HG03025 (cell line): ENCODE data around the gene BICRAL.
"Not testable (repeated sequence)": the region's sequence is repeated elsewhere in the genome, so short reads cannot be mapped to it uniquely, and the experiment has no call there.

ENCODE experiments used
- ATAC-seq: cut with Tn5 transposase; IDR thresholded peaks from one replicate; pipeline ENCODE4 v1.9.1; 2021; ENCODE audit warnings: mild to moderate bottlenecking, moderate library complexity; ENCODE audit not compliant: unreplicated experiment, low FRiP score

The BICRAL gene

DNA sequence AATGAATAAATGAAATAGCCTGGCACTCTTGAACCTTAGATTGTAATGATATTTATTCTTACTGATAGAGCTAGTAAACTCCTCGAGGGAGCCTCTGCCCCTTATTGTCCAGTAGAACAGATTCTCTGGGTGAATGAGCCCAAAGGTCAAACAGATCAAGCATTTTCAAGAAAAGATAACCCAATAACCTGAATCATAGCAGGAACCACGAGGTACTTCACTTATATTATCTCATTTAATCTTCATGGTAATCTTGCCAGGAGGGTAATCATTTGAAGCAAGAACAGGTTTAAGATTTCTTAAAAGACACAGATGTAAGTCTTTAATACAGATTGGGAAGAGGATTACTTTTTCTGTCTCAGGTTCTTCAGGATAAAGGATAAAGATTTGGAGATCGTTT, 18.9 kb upstream of the BICRAL start:
- ATAC-seq = no peak

- ATAC-seq = no peak
Measured at GRCh38 chr6:42764911-42765648, 16.8 kb upstream of the BICRAL start.

- no peak for ATAC-seq
Measured at GRCh38 chr6:42766163-42766670, 15.6 kb upstream of the BICRAL start.

DNA sequence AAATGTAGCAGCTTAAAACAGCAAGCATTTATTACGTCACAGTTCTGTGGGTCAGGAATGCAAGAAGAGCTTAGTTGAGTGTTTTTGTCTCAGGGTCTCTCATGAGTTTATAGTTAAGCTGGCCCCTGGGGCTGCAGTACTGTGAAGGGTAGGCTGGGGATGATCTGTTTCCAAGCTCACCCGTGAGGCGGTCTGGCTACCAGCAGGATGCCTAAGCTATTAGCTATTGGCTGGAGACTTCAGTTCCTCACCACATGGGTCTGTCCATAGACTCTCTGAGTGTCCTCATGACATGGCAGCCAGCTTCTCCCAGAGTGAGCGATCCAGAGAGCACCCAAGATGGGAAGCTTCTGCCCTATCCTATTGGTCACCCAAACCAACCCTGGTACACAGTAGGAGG, 12.8 kb upstream of the BICRAL start:
- ATAC-seq = no peak

GRCh38 chr6:42769836-42770235, 12.0 kb upstream of the BICRAL start:
- ATAC-seq = no peak

DNA sequence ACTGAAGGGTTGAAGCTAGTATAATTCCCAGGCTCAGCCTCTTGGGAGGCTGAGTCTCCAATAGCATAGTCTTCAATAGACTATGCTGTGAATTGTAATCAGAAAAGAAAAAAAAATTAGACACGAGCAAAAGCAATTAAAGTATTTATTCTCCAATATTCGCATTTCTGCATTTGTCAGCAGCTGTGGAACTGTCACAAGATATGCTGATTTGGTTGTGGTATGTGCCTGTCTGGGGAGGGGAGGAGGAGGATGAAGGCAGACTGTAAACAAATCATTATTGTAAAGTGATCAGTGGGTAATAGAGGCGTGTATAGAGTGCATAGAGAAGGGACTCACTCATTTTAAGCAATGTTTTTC, 10.1 kb upstream of the BICRAL start:
- ATAC-seq = no peak

DNA sequence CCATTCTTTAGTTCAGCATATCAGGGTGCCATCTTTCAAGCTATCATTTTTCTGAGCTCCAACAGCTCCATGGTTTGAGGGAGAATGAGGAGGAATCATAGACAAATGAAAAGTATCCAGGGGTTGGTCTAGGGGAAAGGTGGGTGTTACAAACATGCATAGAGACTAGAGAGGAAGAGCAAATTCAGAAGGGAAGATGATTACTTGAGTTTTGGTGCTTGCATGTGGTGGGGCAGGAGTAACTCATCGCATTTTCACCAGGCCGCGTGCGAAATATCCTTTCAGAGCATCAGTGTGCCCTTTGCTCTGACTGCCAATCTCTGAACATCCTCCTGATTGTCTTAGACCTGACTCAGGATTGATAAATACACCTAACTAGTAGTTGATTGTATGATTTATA, 7.7 kb upstream of the BICRAL start:
- ATAC-seq = no peak

DNA sequence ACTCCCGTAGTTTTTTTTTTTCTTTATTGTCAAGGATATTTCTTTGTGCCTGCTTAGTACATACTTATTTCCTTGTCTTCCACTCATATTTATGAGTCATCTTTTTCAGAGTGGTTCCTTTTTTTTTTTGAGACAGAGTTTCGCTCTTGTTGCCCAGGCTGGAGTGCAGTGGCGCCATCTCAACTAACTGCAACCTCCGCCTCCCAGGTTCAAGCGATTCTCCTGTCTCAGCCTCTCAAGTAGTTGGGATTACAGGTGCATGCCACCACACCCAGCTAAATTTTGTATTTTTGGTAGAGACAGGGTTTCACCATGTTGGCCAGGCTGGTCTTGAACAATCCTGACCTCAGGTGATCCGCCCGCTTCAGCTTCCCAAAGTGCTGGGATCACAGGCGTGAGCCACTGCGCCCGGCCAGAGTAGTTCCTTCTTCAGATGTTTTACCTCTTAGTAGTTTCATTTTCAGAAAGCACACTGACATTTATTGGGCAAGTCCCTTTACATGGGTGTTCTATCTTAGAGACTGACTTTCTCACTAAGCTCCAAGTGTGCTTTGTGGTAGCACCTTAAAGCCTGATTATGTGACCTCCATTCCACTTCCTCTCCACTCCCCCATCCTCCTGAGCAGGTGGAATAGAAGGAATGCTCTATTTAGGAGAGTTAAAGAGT, 6.9 kb upstream of the BICRAL start:
- not testable (repeated sequence) for ATAC-seq

DNA sequence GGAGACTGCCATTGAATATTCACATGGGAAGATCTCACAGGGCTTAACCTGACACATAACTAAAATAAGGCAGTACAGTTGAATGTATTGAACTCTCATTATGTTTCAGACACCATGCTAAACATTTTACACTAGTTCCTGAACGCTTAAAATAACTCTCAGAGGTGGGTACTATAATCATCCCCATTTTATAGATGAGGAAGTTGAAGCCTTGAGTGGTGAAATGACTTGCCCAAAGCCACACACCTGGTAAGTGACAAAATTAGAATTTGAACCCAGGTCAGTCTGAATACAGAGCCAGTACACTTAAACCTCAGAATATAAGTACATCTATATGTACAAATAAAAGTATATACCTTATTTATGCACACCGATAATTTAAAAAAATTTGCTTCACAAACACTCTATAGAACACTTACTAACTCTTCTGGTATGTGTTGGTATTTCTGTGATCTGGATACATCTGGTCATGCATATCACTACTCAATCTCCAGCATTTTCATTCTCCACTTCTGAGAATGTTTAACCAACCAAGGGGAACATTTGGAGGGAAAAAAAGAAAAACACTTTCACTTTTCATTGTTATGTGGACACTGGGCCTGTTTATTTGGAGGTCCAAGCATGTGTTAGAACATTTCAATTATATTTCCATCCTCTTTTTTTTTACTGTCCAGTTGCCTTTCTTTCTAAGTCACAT, 4.6 kb upstream of the BICRAL start:
- ATAC-seq = no peak

GRCh38 chr6:42778122-42778521, 3.7 kb upstream of the BICRAL start:
- no peak for ATAC-seq

DNA sequence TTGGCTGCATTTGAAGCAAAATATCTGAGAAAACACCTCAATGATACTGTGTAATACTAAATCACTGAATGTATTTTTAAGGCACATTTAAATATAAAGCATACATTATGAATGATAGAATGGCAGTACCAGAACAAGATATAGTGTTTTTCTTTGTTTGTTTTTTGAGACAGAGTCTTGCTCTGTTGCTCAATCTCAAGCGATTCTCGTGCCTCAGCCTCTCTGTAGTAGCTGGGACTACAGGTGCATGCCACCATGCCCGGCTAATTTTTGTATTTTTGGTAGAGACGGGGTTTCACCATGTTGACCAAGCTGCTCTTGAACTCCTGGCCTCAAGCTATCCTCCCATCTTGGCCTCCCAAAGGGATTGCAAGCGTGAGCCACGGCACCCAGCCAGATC, 2.3 kb upstream of the BICRAL start:
- ATAC-seq = no peak

- no peak for ATAC-seq
Measured at GRCh38 chr6:42781546-42781795, 381 bp upstream of the BICRAL start.

DNA sequence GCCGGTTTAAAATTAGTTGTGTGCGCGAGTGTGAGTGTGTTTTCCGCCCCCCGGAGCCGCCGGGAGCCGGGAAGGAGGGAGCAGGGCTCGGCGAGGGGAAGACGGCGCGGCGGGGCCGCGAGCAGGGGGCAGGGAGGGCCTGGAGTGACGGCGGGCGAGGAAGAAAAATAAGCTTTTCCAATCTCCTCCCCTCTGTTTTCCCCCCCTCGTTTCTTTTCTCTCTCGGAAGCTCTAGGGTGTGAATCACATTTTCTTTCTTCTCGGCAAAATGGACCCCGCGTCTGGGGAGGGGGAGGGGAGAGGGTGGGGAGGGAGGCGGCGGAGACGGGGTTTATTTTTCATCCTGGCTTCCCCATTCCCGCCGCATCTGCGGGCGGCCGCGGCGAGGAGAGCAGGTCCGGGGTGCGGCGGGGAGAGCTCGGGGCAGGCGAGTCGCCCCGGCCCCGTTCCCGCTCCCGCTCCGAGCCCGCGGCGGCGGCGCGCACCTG, 881 bp downstream of the BICRAL start:
- ATAC-seq = peak; percentile 22

GRCh38 chr6:42783177-42783875, 1.5 kb downstream of the BICRAL start:
- ATAC-seq = peak; percentile 42

- ATAC-seq = peak; percentile 6
Measured at GRCh38 chr6:42783876-42784642, 2.2 kb downstream of the BICRAL start.

DNA sequence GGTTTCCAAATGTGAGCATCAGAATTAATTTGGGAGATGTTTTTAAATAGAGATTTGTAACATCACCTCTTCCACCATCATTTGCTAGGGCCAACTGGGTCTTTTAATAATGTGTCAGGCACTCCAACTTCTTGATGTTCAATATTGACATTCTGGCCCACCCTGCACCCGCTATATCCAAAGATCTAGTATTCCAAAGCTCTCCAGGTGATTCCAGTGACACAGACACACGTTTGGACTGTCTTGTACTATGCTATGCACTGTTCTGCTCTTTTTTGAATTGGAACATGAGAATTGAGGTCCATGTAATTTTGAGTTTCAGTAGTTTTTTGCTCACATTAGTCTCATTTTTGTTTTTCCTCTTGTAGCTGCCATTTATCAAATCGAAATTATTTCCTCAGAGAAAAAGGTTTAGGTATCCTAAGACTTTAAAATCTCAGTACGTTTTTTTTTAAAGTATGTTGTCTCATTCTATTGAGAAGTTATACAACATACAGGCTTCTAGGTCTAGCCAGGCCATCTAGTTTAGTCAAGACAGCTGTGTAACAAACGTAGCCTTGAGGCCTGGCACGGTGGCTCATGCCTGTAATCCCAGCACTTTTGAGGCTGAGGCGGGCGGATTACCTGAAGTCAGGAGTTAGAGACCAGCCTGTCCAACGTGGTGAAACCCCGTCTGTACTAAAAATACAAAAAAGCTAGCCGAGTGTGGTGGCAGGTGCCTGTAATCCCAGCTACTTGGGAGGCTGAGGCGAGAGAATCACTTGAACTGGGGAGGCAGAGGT, 3.1 kb downstream of the BICRAL start:
- ATAC-seq = no peak

DNA sequence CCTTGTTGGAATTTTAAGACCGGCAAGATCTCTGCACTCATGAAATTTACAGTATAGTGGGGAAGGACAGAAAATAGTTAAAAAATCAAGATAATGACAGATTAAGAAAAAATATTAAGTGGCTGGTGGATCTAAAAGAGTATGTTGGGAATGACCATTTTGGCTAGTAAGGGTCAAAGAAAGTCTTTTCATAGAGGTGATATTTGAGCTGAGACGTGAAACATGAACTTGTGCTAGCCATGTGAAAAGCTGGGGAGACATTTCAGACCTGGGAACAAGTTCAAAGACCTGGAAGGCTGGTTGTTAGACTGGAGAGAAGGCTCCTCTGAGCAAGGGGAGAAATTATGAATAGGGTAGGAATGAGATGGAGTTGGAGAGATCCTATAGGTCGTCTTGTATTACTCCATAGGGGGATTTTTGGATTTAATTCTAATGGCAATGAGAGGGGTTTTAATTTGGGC, 4.7 kb downstream of the BICRAL start:
- no peak for ATAC-seq

- no peak for ATAC-seq
Measured at GRCh38 chr6:42787063-42787472, 5.2 kb downstream of the BICRAL start.

GRCh38 chr6:42788671-42789070, 6.8 kb downstream of the BICRAL start:
- ATAC-seq = no peak
